Measurements from ENCODE around the gene RSPRY1.

Gene RSPRY1

GRCh38 chr16:57204675-57205074, 18.5 kb downstream of the RSPRY1 start:
- TF ChIP-seq CTCF (conservative IDR thresholded peaks at IDR 0.05; ENCODE audit: low read depth, low read length) = no peak
- no peak overlapping the region for H3K4me3 ChIP-seq (ENCODE audit: low read length)
- no peak for DNase-seq (ENCODE audit: low read depth)

- no peak for DNase-seq (ENCODE audit: low read depth)
- no peak overlapping the region for H3K4me3 ChIP-seq (ENCODE audit: low read length)
- no peak for TF ChIP-seq CTCF (conservative IDR thresholded peaks at IDR 0.05; ENCODE audit: low read depth, low read length)
Measured at GRCh38 chr16:57208926-57209325, 22.8 kb downstream of the RSPRY1 start.

GRCh38 chr16:57209780-57210179, 23.7 kb downstream of the RSPRY1 start:
- no peak overlapping the region for H3K4me3 ChIP-seq (ENCODE audit: low read length)
- TF ChIP-seq CTCF (conservative IDR thresholded peaks at IDR 0.05; ENCODE audit: low read depth, low read length) = no peak
- DNase-seq (ENCODE audit: low read depth) = no peak

- DNase-seq (ENCODE audit: low read depth) = no peak
- no peak overlapping the region for H3K4me3 ChIP-seq (ENCODE audit: low read length)
- TF ChIP-seq CTCF (conservative IDR thresholded peaks at IDR 0.05; ENCODE audit: low read depth, low read length) = no peak
Measured at GRCh38 chr16:57213462-57213861, 27.3 kb downstream of the RSPRY1 start.

GRCh38 chr16:57216968-57217367, 30.8 kb downstream of the RSPRY1 start:
- TF ChIP-seq CTCF (conservative IDR thresholded peaks at IDR 0.05; ENCODE audit: low read depth, low read length) = no peak
- H3K4me3 ChIP-seq (ENCODE audit: low read length) = no peak overlapping the region
- DNase-seq (ENCODE audit: low read depth) = no peak

GRCh38 chr16:57223057-57223456, 36.9 kb downstream of the RSPRY1 start:
- no peak for DNase-seq (ENCODE audit: low read depth)
- TF ChIP-seq CTCF (conservative IDR thresholded peaks at IDR 0.05; ENCODE audit: low read depth, low read length) = no peak
- no peak overlapping the region for H3K4me3 ChIP-seq (ENCODE audit: low read length)

- no peak for DNase-seq (ENCODE audit: low read depth)
- TF ChIP-seq CTCF (conservative IDR thresholded peaks at IDR 0.05; ENCODE audit: low read depth, low read length) = no peak
- no peak overlapping the region for H3K4me3 ChIP-seq (ENCODE audit: low read length)
Measured at GRCh38 chr16:57224651-57225335, 38.7 kb downstream of the RSPRY1 start.

All from retinal pigment epithelial cell (primary cell).